HG02678 (cell line): Measurements from ENCODE around the gene YIF1A.
"Not testable (repeated sequence)": the region's sequence is repeated elsewhere in the genome, so short reads cannot be mapped to it uniquely, and the experiment has no call there.

ENCODE experiments used
- ATAC-seq: cut with Tn5 transposase; IDR thresholded peaks from one replicate; pipeline ENCODE4 v1.9.1; 2021; ENCODE audit warnings: mild to moderate bottlenecking, moderate library complexity; ENCODE audit not compliant: unreplicated experiment

The YIF1A gene

GRCh38 chr11:66311965-66312548 is 23.1 kb upstream of the YIF1A start:
- ATAC-seq = peak; percentile 60

- ATAC-seq = no peak
Observed at GRCh38 chr11:66311470-66311964, 22.6 kb upstream of the YIF1A start.

GRCh38 chr11:66310803-66311440 is 22.0 kb upstream of the YIF1A start:
- ATAC-seq = not testable (repeated sequence)

- no peak for ATAC-seq
Observed at GRCh38 chr11:66310324-66310723, 21.4 kb upstream of the YIF1A start.

GRCh38 chr11:66309475-66309874 is 20.5 kb upstream of the YIF1A start:
- no peak for ATAC-seq

- no peak for ATAC-seq
Observed at GRCh38 chr11:66302656-66303055, 13.7 kb upstream of the YIF1A start.

- no peak for ATAC-seq
Observed at GRCh38 chr11:66299186-66299585, 10.2 kb upstream of the YIF1A start.

GRCh38 chr11:66297610-66298009 is 8.7 kb upstream of the YIF1A start:
- ATAC-seq = no peak

GRCh38 chr11:66294626-66295620 is 6.0 kb upstream of the YIF1A start:
- ATAC-seq = no peak

- ATAC-seq = no peak
Observed at GRCh38 chr11:66293777-66294625, 5.1 kb upstream of the YIF1A start.

GRCh38 chr11:66293352-66293751 is 4.4 kb upstream of the YIF1A start:
- no peak for ATAC-seq

GRCh38 chr11:66292543-66293332 is 3.8 kb upstream of the YIF1A start:
- ATAC-seq = no peak

- no peak for ATAC-seq
Observed at GRCh38 chr11:66291706-66292542, 3.0 kb upstream of the YIF1A start, which contains the start of gene TMEM151A. Gene TMEM151A (plus strand): TSS chr11:66291894. CDS start chr11:66292014, 120 bp downstream.

GRCh38 chr11:66291303-66291705 is 2.4 kb upstream of the YIF1A start:
- no peak for ATAC-seq

- ATAC-seq = no peak
Observed at GRCh38 chr11:66290330-66290621, 1.3 kb upstream of the YIF1A start.

GRCh38 chr11:66289548-66290329 is 796 bp upstream of the YIF1A start:
- ATAC-seq = peak; percentile 34

GRCh38 chr11:66287889-66288670 is 863 bp downstream of the YIF1A start:
- no peak for ATAC-seq
